Adrenal gland (tissue), 12 donors: Measurements from ENCODE around the gene STS. TPM values are rescaled to one million over a fixed set of nuclear protein-coding genes. Genes with fewer than 3 reads are reported as not detected.

ENCODE experiments used
- DNase-seq, 7 donors: peaks; one replicate each; pipeline ENCODE4 v3.0.0-alpha.2; 2019 to 2020
- H3K27ac ChIP-seq, 5 donors: fragments of 200-600 bp; sonication (generic) in 4 of 5; 1 replicate in 3 of 5; 2 replicates in 2 of 5; pipeline versions ENCODE4 v1.5.1 to v1.8.0; 2016 to 2020; ENCODE audit warnings: mild to moderate bottlenecking in 1 of 5
- H3K27me3 ChIP-seq: fragments of 200-600 bp; 2 replicates; pipeline ENCODE4 v1.8.0; 2021
- H3K36me3 ChIP-seq, 2 donors: fragments of 200-600 bp; replicated peaks in 1 of 2; 1 replicate in 1 of 2; 2 replicates in 1 of 2; pipeline versions ENCODE4 v1.5.1 to v1.8.0; 2018 to 2022
- H3K4me1 ChIP-seq, 2 donors: fragments of 200-600 bp; replicated peaks in 1 of 2; 1 replicate in 1 of 2; 2 replicates in 1 of 2; pipeline versions ENCODE4 v1.5.1 to v1.8.0; 2018 to 2021
- H3K4me3 ChIP-seq, 4 donors: fragments of 200-600 bp; sonication (generic) in 3 of 4; one replicate each; pipeline ENCODE4 v1.5.1; 2016 to 2018
- H3K9me3 ChIP-seq, 3 donors: fragments of 200-600 bp; sonication (generic) in 1 of 3; replicated peaks in 1 of 3; 1 replicate in 2 of 3; 2 replicates in 1 of 3; pipeline versions ENCODE4 v1.5.1 to v1.8.0; 2016 to 2021
- POLR2A ChIP-seq, 2 donors: fragments of 450-650 bp; IDR thresholded peaks; one replicate each; pipeline ENCODE4 v1.6.1; 2017; ENCODE audit warnings: antibody characterized with exemption in 2 of 2, mild to moderate bottlenecking in 2 of 2, moderate library complexity in 1 of 2
- WGBS, 4 donors: extraction: QIAGEN DNeasy Blood & Tissue Kit in 2 of 4; methylation state at CpG; one replicate each; pipeline versions ENCODE4 v1.1.5 to v1.1.7; 2013 to 2017; 5-methylcytosine and 5-hydroxymethylcytosine counted together
- intact Hi-C, 2 donors: fragments of 100-400 bp; cut with DNase I; formaldehyde crosslinking; loops; one replicate each; pipeline versions ENCODE4 v1.14.1 to v1.15.0; 2022 to 2023
- microRNA-seq, 3 donors: library from miRNA; unstranded; fragments of <30 nt; microRNA quantifications; one replicate each; pipeline ENCODE4, GENCODE V29; 2017 to 2020
- polyA plus RNA-seq, 3 donors: library from polyadenylated mRNA; stranded (reverse); fragments of 200-250 nt in 2 of 3; fragments of 350-450 nt in 1 of 3; fragmentation: Illumina TruSeq in 1 of 3; extraction: RNeasy Lipid Tissue Mini Kit (QIAGEN cat#74804) in 1 of 3; gene quantifications; one replicate each; pipeline ENCODE4 v1.2.3, GENCODE V29; 2013 to 2014
- small RNA-seq, 2 donors: library from RNA; depleted of rRNA; stranded (forward); fragments of <200 nt; gene quantifications; one replicate each; pipeline ENCODE3, GENCODE V24; 2016
- total RNA-seq, 9 donors: library from RNA; depleted of rRNA in 4 of 9; stranded (reverse); fragments of >200 nt in 4 of 9; fragments of 120-200 nt in 1 of 9; fragmentation: NEBNext Ultra II Directional in 1 of 9; extraction: Animal tissue kit (Norgen Biotek cat#: 25700) in 1 of 9; gene quantifications; one replicate each; pipeline versions ENCODE4 v1.1.0 to v1.2.4, GENCODE V29; 2013 to 2023
- TF ChIP-seq, protein P1 (sequence below), 6 experiments: fragments of 450-650 bp in 4 of 6; fragments of 200-600 bp in 2 of 6; sonication (generic) in 1 of 6; IDR thresholded peaks; 1 replicate in 5 of 6; 2 replicates in 1 of 6; pipeline versions ENCODE4 v1.5.1 to v1.8.0; 2016 to 2021; ENCODE audit warnings: antibody characterized with exemption in 6 of 6, mild to moderate bottlenecking in 2 of 6, moderate library complexity in 1 of 6
- donor health status: healthy with polysubstance abuse.
- donor health status: Bipolar disorder and iron deficiency.
- donor health status: DM: yes; HTN: yes; CAD: no.
- donor health status: DM: no; HTN: no; CAD: no.
- donor health status: DM: no; HTN: no; CAD: no.
- donor health status: DM: yes; HTN: yes; CAD: no.

Gene STS
- total and polyA plus RNA-seq, 12 donors, result 1.4 to 12.2 (median 4.6) TPM

GRCh38 chrX:7192871-7193270 lies 45.4 kb downstream of the STS start:
- 92 to 97% (median 96%) methylated on average over 6 to 7 of the region's 7 CpGs for WGBS, 4 donors
- H3K36me3 ChIP-seq, result no peaks in the 10 kb centered on the region
- no peak for DNase-seq

DNA sequence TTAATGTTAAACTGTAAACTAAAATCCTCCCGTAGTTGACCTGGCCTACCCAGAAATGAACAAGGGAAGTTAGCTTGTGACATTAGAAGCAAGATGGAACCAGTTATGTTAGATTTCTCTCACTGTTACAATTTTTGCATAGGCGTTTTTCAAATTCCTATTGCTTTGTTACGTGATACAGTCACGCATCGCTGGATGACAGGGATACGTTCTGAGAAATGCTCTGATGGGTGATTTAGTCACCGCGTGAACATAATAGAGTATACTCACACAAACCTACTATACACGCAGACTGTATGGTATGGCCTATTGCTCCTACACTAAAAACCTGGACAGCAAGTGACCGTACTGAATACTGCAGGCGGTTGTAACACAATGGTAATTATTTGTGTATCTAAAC lies 47.1 kb downstream of the STS start:
- H3K27me3 ChIP-seq, result no peaks in the 10 kb centered on the region
- no peaks in the 10 kb centered on the region for H3K9me3 ChIP-seq
- H3K4me3 ChIP-seq, result no peak overlapping the region
- intact Hi-C loops, result no loop called here
- 94 to 100% (median 97%) methylated on average over 11 of the region's 11 CpGs for WGBS, 4 donors
- TF ChIP-seq, protein P1, sequence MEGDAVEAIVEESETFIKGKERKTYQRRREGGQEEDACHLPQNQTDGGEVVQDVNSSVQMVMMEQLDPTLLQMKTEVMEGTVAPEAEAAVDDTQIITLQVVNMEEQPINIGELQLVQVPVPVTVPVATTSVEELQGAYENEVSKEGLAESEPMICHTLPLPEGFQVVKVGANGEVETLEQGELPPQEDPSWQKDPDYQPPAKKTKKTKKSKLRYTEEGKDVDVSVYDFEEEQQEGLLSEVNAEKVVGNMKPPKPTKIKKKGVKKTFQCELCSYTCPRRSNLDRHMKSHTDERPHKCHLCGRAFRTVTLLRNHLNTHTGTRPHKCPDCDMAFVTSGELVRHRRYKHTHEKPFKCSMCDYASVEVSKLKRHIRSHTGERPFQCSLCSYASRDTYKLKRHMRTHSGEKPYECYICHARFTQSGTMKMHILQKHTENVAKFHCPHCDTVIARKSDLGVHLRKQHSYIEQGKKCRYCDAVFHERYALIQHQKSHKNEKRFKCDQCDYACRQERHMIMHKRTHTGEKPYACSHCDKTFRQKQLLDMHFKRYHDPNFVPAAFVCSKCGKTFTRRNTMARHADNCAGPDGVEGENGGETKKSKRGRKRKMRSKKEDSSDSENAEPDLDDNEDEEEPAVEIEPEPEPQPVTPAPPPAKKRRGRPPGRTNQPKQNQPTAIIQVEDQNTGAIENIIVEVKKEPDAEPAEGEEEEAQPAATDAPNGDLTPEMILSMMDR (IDR thresholded peaks at IDR 0.05), result no peak
- TF ChIP-seq POLR2A (IDR thresholded peaks at IDR 0.05), result no peak
- no peaks in the 10 kb centered on the region for H3K36me3 ChIP-seq
- no peak for DNase-seq
- H3K4me1 ChIP-seq, result no peaks in the 10 kb centered on the region
- H3K27ac ChIP-seq, result no peak overlapping the region

More at GRCh38 chrX:7192871-7193270, 45.4 kb downstream of the STS start:
- no peaks in the 10 kb centered on the region for H3K9me3 ChIP-seq
- H3K27me3 ChIP-seq, result no peaks in the 10 kb centered on the region
- intact Hi-C loops, result no loop called here
- H3K4me1 ChIP-seq, result no peaks in the 10 kb centered on the region
- TF ChIP-seq, protein P1 (IDR thresholded peaks at IDR 0.05), result no peak
- TF ChIP-seq POLR2A (IDR thresholded peaks at IDR 0.05), result no peak
- no peak overlapping the region for H3K4me3 ChIP-seq
- no peak overlapping the region for H3K27ac ChIP-seq

Small RNAs within 50 kb of the gene (microRNA-seq; reads per million reads assigned to microRNA genes)
- gene MIR4767, result 0.45 to 1.1 (median 0.76) reads per million in 3 donors

Small RNAs within 50 kb of the gene (small RNA-seq; reads per million reads assigned to genes)
- gene MIR4767, result 0 to 0.17 reads per million in 2 donors

Other genes starting within 250 kb of the STS start
- gene PUDP, start 441 bp downstream of the STS start, total RNA-seq, result 10 to 100 TPM in 7 of 9 donors, 1 to 10 TPM in 2; 5.8 to 29.3 (median 15.3) TPM
- 10 to 100 TPM in 1 of 3 donors, 1 to 10 TPM in 2; 4.3 to 16.6 (median 7.2) TPM for gene PUDP, start 441 bp downstream of the STS start, polyA plus RNA-seq